HG02884 (cell line): ENCODE measurements around the gene CD226.

Experiments used
- ATAC-seq: cut with Tn5 transposase; IDR thresholded peaks from one replicate; pipeline ENCODE4 v1.9.1; 2021; ENCODE audit warnings: mild to moderate bottlenecking, moderate library complexity; ENCODE audit not compliant: unreplicated experiment

The CD226 gene

GRCh38 chr18:69820538-69820937, 127.1 kb downstream of the CD226 start:
- ATAC-seq = no peak

GRCh38 chr18:69819460-69819859, 128.2 kb downstream of the CD226 start:
- no peak for ATAC-seq

- ATAC-seq = no peak
Observed at GRCh38 chr18:69817335-69817940, 130.2 kb downstream of the CD226 start.

- ATAC-seq = no peak
Observed at GRCh38 chr18:69814861-69815385, 132.8 kb downstream of the CD226 start.

- ATAC-seq = no peak
Observed at GRCh38 chr18:69813559-69813958, 134.1 kb downstream of the CD226 start.

GRCh38 chr18:69808399-69808798, 139.3 kb downstream of the CD226 start:
- ATAC-seq = no peak

- no peak for ATAC-seq
Observed at GRCh38 chr18:69804776-69805501, 142.7 kb downstream of the CD226 start.
